Measurements from ENCODE around the gene PBX4. TPM values are rescaled to one million over a fixed set of nuclear protein-coding genes. Genes with fewer than 3 reads are reported as not detected.

The PBX4 gene
- total and polyA plus RNA-seq, 4 donors, result 2.2 to 8.3 (median 6.8) TPM

DNA sequence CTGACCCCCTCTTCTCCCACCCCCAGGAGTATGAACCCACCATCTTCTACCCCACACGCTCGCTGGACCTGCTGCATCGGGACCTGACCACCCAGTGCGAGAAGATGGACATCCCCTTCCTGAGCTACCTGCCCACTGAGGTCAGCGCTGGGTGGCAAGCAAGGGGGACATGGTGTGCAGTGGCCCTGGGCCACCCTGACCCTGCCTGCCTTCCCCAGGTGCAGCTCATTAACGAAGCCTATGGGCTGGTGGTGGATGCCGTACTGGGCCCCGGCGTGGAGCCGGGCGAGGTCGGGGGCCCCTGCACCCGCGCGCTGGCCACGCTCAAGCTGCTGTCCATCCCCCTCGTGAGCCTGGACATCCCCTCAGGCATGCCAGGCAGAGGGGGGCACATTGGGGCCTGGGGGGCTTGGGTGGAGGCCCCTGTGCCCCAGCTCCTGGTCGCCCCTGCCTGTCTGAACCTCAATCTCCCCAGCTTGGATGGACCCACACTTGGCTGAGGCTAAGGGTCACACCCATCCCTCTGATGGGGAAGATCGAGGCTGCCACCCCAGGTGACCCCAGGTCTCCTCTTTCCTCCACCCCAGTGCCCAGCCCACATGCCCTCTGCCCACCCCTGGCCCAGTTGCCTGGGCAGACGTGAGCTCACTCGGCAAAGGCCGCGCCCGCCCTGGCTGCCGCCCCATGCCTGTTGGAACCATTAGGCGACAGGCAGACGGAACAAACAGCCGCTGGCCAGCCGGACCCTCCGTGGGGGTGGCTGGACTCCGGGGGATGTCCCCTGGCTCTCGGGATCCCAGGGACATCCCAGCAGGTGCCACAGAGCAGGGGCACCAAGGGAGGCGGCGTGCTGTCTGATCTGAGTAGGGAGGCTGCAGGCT is 82.9 kb downstream of the PBX4 start:
- no peak overlapping the region for H3K9ac ChIP-seq (ENCODE audit: insufficient read depth in 1 of 2, low read length in 2 of 2)
- H3K27me3 ChIP-seq (ENCODE audit: control insufficient read depth in 3 of 3, insufficient read depth in 3 of 3, low read length in 2 of 3), result peaks cover 2 to 37% (median 21%) of the 10 kb centered on the region in 3 donors
- H3K4me3 ChIP-seq, result no peak overlapping the region
- peaks cover 0 to 23% (median 6%) of the 10 kb centered on the region in 5 donors for H3K4me1 ChIP-seq (ENCODE audit: control insufficient read depth in 5 of 5, insufficient read depth in 5 of 5, low read length in 5 of 5)
- H3K9me3 ChIP-seq (ENCODE audit: control insufficient read depth in 4 of 4, insufficient read depth in 3 of 4, low read length in 3 of 4), result peaks cover 0 to 7% (median 0%) of the 10 kb centered on the region in 4 donors
- TF ChIP-seq, protein P1, sequence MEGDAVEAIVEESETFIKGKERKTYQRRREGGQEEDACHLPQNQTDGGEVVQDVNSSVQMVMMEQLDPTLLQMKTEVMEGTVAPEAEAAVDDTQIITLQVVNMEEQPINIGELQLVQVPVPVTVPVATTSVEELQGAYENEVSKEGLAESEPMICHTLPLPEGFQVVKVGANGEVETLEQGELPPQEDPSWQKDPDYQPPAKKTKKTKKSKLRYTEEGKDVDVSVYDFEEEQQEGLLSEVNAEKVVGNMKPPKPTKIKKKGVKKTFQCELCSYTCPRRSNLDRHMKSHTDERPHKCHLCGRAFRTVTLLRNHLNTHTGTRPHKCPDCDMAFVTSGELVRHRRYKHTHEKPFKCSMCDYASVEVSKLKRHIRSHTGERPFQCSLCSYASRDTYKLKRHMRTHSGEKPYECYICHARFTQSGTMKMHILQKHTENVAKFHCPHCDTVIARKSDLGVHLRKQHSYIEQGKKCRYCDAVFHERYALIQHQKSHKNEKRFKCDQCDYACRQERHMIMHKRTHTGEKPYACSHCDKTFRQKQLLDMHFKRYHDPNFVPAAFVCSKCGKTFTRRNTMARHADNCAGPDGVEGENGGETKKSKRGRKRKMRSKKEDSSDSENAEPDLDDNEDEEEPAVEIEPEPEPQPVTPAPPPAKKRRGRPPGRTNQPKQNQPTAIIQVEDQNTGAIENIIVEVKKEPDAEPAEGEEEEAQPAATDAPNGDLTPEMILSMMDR (IDR thresholded peaks at IDR 0.05; ENCODE audit: control extremely low read depth, extremely low read depth), result no peak
- H3K27ac ChIP-seq (ENCODE audit: low read depth in 1 of 2, low read length in 1 of 2), result no peak overlapping the region
- WGBS, 2 donors, result 91 to 96% methylated on average over 34 of the region's 34 CpGs
- H3K36me3 ChIP-seq (ENCODE audit: control insufficient read depth in 4 of 4, insufficient read depth in 4 of 4, low read length in 4 of 4), result peaks cover 0 to 1% (median 0%) of the 10 kb centered on the region in 4 donors
- ATAC-seq (ENCODE audit: insufficient read depth, low FRiP score), result no peak
- no peak for DNase-seq

DNA sequence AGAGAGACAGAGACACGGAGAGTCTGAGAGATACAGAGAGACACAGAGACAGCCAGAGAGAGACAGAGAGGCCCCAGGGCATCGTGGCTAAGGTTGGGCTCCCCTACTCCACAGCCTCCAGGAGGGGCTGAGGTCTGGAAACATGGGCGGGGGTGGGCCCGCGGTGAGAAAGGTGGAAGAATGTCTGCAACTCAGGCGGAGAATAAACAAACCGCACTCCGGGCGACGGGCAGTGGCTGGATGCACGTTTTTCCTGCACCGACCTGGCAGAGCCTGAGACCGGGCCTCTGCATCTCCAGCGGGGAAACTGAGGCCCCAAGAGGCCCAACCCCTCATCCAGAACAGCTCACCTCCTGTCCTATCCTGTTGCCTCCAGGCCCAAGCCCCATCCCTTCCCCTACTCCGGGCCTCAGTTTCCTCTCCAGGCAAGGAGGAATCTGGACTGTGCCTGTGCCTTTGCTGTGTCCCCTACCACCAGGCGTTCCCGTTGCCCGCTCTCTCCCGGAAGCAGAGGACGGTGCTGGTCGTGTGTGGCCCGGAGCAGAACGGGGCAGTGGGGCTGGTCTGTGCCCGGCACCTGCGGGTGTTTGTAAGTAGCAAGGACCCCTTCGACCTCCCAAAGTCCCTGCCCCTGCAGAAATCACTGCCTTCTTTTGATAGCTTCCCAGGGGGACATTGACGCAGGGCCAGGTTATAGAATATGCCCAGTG is 83.8 kb downstream of the PBX4 start:
- WGBS, 2 donors, result 75 to 79% methylated on average over 27 of the region's 27 CpGs
- peaks cover 0 to under 1% (median 0%) of the 10 kb centered on the region in 4 donors for H3K9me3 ChIP-seq (ENCODE audit: control insufficient read depth in 4 of 4, insufficient read depth in 3 of 4, low read length in 3 of 4)
- ATAC-seq (ENCODE audit: insufficient read depth, low FRiP score) (no peak), DNase-seq (no peak)
- H3K4me1 ChIP-seq (ENCODE audit: control insufficient read depth in 5 of 5, insufficient read depth in 5 of 5, low read length in 5 of 5), result peaks cover 0 to 17% (median 3%) of the 10 kb centered on the region in 5 donors
- peaks cover 0 to 4% (median 0%) of the 10 kb centered on the region in 4 donors for H3K36me3 ChIP-seq (ENCODE audit: control insufficient read depth in 4 of 4, insufficient read depth in 4 of 4, low read length in 4 of 4)
- no peak overlapping the region for H3K9ac ChIP-seq (ENCODE audit: insufficient read depth in 1 of 2, low read length in 2 of 2)
- no peak overlapping the region for H3K27ac ChIP-seq (ENCODE audit: low read depth in 1 of 2, low read length in 1 of 2)
- peaks cover 2 to 30% (median 17%) of the 10 kb centered on the region in 3 donors for H3K27me3 ChIP-seq (ENCODE audit: control insufficient read depth in 3 of 3, insufficient read depth in 3 of 3, low read length in 2 of 3)
- H3K4me3 ChIP-seq, result no peak overlapping the region
- TF ChIP-seq, protein P1 (IDR thresholded peaks at IDR 0.05; ENCODE audit: control extremely low read depth, extremely low read depth), result no peak

- TF ChIP-seq, protein P1 (IDR thresholded peaks at IDR 0.05; ENCODE audit: control extremely low read depth, extremely low read depth), result no peak
- Histone ChIP-seq H3K4me1 (ENCODE audit: control insufficient read depth in 5 of 5, insufficient read depth in 5 of 5, low read length in 5 of 5) (peaks cover 0 to 13% (median 3%) of the 10 kb centered on the region in 5 donors), H3K27me3 (ENCODE audit: control insufficient read depth in 3 of 3, insufficient read depth in 3 of 3, low read length in 2 of 3) (peaks cover 2 to 22% (median 11%) of the 10 kb centered on the region in 3 donors), H3K9me3 (ENCODE audit: control insufficient read depth in 4 of 4, insufficient read depth in 3 of 4, low read length in 3 of 4) (no peaks in the 10 kb centered on the region), H3K9ac (ENCODE audit: insufficient read depth in 1 of 2, low read length in 2 of 2) (no peak overlapping the region), H3K4me3 (no peak overlapping the region), H3K36me3 (ENCODE audit: control insufficient read depth in 4 of 4, insufficient read depth in 4 of 4, low read length in 4 of 4) (peaks cover 0 to 6% (median 1%) of the 10 kb centered on the region in 4 donors), H3K27ac (ENCODE audit: low read depth in 1 of 2, low read length in 1 of 2) (no peak overlapping the region)
- 94 to 95% methylated on average over 6 of the region's 6 CpGs for WGBS, 2 donors
- ATAC-seq (ENCODE audit: insufficient read depth, low FRiP score) (no peak), DNase-seq (no peak)
Observed at GRCh38 chr19:19533841-19534240, 84.6 kb downstream of the PBX4 start.

Data from lung (tissue), 12 donors.